Nephron (organoid): ENCODE results near the gene EPHB2.

Experiments used
- H3K27ac Mint-ChIP-seq, 3 experiments: 2 replicates each; pipeline ENCODE4 v1.8.0; 2020; ENCODE audit warnings: mixed read lengths in 3 of 3, mild to moderate bottlenecking in 2 of 3, moderate library complexity in 1 of 3
- H3K27me3 Mint-ChIP-seq: 2 replicates; pipeline ENCODE4 v1.8.0; 2021; ENCODE audit warnings: low read depth, mild to moderate bottlenecking, moderate library complexity, mixed read lengths
- H3K36me3 Mint-ChIP-seq: 2 replicates; pipeline ENCODE4 v1.8.0; 2020; ENCODE audit warnings: low read depth, mixed read lengths
- H3K4me1 Mint-ChIP-seq: 2 replicates; pipeline ENCODE4 v1.8.0; 2020; ENCODE audit warnings: mixed read lengths
- H3K4me3 Mint-ChIP-seq, 3 experiments: 2 replicates each; pipeline ENCODE4 v1.8.0; 2020; ENCODE audit warnings: mild to moderate bottlenecking in 3 of 3, mixed read lengths in 3 of 3, moderate library complexity in 2 of 3
- H3K9me3 Mint-ChIP-seq: 2 replicates; pipeline ENCODE4 v1.8.0; 2020; ENCODE audit warnings: mixed read lengths
- TF ChIP-seq, protein P1 (sequence below), 3 experiments: fragments of 200-600 bp; sonication (generic); IDR thresholded peaks; one replicate each; pipeline ENCODE4 v1.5.0; 2021; ENCODE audit warnings: antibody characterized with exemption in 3 of 3; ENCODE audit not compliant: unreplicated experiment in 3 of 3

The EPHB2 gene

DNA sequence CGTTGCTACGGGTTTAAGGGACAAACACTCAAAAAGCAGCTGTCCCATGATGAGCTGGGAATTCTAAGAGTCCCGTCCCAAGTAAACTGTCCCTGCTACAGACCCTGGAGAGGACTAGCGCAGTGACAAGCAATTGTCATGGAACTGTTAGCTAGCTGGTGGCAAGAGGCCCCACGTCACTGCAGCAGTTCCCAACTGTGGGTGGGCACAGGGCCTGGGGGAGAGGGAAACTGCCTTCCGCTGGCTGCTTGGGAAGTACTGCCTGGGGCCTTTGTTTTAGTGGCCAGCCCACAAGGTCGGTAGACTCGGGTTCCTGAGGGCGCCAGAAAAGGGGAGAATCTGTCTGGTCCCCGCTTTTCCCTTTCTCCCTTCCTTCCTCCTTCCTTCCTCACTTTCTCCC is 164.6 kb downstream of the EPHB2 start:
- H3K4me3 Mint-ChIP-seq, result no peak overlapping the region
- peaks cover 7% of the 10 kb centered on the region for H3K36me3 Mint-ChIP-seq
- TF ChIP-seq, protein P1, sequence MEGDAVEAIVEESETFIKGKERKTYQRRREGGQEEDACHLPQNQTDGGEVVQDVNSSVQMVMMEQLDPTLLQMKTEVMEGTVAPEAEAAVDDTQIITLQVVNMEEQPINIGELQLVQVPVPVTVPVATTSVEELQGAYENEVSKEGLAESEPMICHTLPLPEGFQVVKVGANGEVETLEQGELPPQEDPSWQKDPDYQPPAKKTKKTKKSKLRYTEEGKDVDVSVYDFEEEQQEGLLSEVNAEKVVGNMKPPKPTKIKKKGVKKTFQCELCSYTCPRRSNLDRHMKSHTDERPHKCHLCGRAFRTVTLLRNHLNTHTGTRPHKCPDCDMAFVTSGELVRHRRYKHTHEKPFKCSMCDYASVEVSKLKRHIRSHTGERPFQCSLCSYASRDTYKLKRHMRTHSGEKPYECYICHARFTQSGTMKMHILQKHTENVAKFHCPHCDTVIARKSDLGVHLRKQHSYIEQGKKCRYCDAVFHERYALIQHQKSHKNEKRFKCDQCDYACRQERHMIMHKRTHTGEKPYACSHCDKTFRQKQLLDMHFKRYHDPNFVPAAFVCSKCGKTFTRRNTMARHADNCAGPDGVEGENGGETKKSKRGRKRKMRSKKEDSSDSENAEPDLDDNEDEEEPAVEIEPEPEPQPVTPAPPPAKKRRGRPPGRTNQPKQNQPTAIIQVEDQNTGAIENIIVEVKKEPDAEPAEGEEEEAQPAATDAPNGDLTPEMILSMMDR (IDR thresholded peaks at IDR 0.05; ENCODE audit: unreplicated experiment in 3 of 3), result no peak
- H3K9me3 Mint-ChIP-seq, result no peaks in the 10 kb centered on the region
- peak overlapping the region; percentile 24 to 59 (median 50) for H3K27ac Mint-ChIP-seq
- H3K4me1 Mint-ChIP-seq, result peaks cover 49% of the 10 kb centered on the region
- H3K27me3 Mint-ChIP-seq, result peaks cover 19% of the 10 kb centered on the region

DNA sequence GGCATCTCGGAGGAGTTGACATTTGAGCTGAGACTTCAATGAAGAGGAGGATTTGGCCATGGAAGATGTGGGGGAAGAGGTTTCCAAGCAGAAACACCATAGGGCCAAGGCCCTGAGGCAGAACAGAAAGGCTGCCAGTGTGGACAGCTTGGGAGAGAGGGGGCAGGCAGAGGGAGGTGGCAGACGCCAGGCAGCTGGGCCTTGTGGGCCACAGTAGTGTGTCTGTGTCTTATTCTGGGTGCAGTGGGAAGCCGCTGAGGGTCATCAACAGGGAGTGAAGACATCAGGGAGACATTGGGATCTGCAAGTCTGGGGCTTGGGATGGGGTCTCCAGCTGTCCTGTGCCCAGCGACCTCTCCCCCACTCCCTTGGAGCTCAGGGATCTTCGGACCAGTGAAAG is 165.2 kb downstream of the EPHB2 start:
- H3K27me3 Mint-ChIP-seq, result peaks cover 18% of the 10 kb centered on the region

DNA sequence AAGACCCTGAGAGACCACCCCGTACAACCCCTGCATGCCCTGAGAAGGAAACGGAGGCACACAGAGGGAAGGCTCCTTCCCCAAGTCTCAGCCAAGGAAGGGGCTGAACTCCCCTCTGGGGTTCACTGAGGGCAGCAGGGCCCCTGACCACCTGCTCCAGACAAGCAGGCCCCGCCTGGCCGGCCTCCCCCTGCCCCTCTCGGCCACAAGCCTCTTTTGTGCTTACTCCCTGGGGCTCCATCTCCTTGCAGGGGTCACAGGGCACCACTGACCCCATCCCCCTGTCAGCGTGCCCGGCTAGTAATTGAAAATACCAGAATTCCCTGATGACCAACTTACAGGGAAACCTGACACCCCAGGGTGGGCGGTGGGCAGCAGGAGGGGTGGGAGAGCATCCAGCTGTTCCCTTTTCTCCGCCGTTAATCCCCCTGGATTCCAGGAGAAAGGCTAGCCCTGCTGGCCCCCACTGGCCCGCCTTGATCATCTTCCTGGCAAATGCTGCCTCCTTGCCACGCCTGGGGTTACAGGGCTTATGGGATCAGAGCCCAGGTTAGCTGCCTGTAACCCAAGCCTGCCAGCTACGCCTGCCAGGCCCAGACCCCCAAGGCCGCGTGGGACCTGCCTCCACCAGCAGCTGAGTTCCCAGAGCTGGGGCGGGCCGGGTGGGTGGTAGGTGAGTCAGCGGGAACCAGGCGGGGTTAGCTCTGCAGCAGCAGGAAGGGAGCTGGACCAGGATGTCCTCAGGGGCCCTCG is 165.9 kb downstream of the EPHB2 start:
- peaks cover 13% of the 10 kb centered on the region for H3K27me3 Mint-ChIP-seq
- peaks cover 37% of the 10 kb centered on the region for H3K4me1 Mint-ChIP-seq
- H3K27ac Mint-ChIP-seq, result peak overlapping the region; percentile 24 to 59 (median 50)
- no peaks in the 10 kb centered on the region for H3K9me3 Mint-ChIP-seq
- TF ChIP-seq, protein P1 (IDR thresholded peaks at IDR 0.05; ENCODE audit: unreplicated experiment in 3 of 3), result no peak
- H3K4me3 Mint-ChIP-seq, result no peak overlapping the region
- H3K36me3 Mint-ChIP-seq, result peaks cover 7% of the 10 kb centered on the region

More for the DNA sequence above, 165.2 kb downstream of the EPHB2 start:
- TF ChIP-seq, protein P1 (IDR thresholded peaks at IDR 0.05; ENCODE audit: unreplicated experiment in 3 of 3), result no peak
- no peak overlapping the region for H3K4me3 Mint-ChIP-seq
- H3K4me1 Mint-ChIP-seq, result peaks cover 43% of the 10 kb centered on the region
- peaks cover 7% of the 10 kb centered on the region for H3K36me3 Mint-ChIP-seq
- H3K27ac Mint-ChIP-seq, result peak overlapping the region; percentile 24 to 59 (median 50)
- no peaks in the 10 kb centered on the region for H3K9me3 Mint-ChIP-seq

DNA sequence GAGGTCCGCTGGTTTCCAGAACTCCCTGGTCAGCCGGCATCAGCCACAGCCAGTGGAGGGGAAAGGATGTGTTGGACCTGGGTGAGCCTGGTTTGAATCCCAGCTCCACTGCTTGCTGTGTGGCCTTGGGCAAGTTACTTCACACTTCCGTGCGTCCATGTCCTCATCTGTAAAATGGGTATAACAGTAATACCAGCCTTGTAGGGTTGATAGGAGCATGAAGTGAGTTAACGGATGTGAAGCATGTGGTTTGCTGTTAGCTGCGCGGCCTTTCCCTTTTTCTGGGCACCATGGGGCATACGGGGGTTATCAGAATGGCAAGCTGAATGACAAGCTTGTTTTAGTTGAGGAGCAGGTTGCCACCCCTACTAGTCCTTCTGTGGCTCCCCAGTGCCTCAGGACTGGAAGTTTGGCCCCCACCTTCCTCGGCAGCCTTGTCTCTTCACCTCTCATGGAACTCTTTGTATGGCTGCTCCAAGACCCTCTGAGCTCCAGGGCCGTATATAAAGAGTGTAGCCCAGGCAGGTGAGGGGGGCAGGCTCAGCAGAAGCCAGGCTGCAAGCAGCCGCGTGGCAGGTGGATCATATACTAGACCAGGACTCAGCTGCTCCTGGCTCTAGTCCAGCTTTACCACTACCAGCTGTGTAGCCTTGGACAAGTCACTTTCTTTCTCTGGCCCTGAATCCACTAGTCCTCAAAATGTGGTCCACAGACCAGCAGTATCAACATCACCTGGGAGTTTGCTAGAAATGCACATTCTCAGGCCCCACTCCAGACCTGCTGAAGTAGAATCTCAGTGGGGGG is 166.7 kb downstream of the EPHB2 start:
- Mint-ChIP-seq H3K4me3 (no peak overlapping the region), H3K9me3 (no peaks in the 10 kb centered on the region), H3K27me3 (peaks cover 19% of the 10 kb centered on the region), H3K4me1 (peaks cover 33% of the 10 kb centered on the region), H3K36me3 (peaks cover 10% of the 10 kb centered on the region), H3K27ac (peak overlapping the region in 1 of 3 experiments; percentile 17)
- TF ChIP-seq, protein P1 (IDR thresholded peaks at IDR 0.05; ENCODE audit: unreplicated experiment in 3 of 3), result no peak

DNA sequence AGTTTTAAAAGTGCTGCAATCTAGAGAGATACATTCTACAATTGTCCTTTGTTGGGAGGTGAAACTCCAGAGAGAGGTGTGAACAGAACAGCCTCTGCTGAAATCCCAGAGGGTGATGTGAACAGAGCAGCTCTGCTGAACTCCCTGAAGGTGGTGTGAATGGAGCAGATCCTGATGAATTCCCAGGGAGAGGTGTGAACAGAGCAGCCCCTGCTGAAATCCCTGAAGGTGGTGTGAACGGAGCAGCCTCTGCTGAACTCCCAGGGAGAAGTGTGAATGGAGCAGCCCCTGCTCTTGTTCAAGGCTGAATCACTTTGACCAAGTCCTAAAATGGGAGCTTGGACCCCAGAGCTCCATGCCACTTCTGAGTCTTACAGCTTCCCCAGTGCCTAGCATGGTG is 167.3 kb downstream of the EPHB2 start:
- Mint-ChIP-seq H3K4me1 (peaks cover 28% of the 10 kb centered on the region), H3K4me3 (no peak overlapping the region), H3K9me3 (no peaks in the 10 kb centered on the region), H3K27ac (peak overlapping the region in 1 of 3 experiments; percentile 17), H3K36me3 (peaks cover 15% of the 10 kb centered on the region), H3K27me3 (peaks cover 18% of the 10 kb centered on the region)
- TF ChIP-seq, protein P1 (IDR thresholded peaks at IDR 0.05; ENCODE audit: unreplicated experiment in 3 of 3), result no peak
